HCT116 (cell line): ENCODE results near the gene HSD3B2. TPM values are rescaled to one million over a fixed set of nuclear protein-coding genes. Genes with fewer than 3 reads are reported as not detected.

Source experiments
- ATF3 ChIP-seq: IDR thresholded peaks from 2 replicates; pipeline ENCODE4 v1.6.1; 2012
- CEBPB ChIP-seq: IDR thresholded peaks from 2 replicates; pipeline ENCODE4 v1.6.1; 2012; ENCODE audit warnings: low read depth
- EGR1 ChIP-seq: IDR thresholded peaks from 2 replicates; pipeline ENCODE4 v1.6.1; 2012; ENCODE audit warnings: low read depth
- ELF1 ChIP-seq: IDR thresholded peaks from 2 replicates; pipeline ENCODE4 v1.6.1; 2012; ENCODE audit warnings: low read depth, borderline replicate concordance
- EZH2 ChIP-seq: fragments of 200-600 bp; sonication (generic); IDR thresholded peaks from 2 replicates; pipeline ENCODE4 v1.6.1; 2017; ENCODE audit warnings: antibody characterized with exemption, mixed run types
- EZH2phosphoT487 ChIP-seq: fragments of 200-600 bp; IDR thresholded peaks from 2 replicates; pipeline ENCODE4 v1.6.1; 2018; ENCODE audit warnings: antibody characterized with exemption, borderline replicate concordance
- FOSL1 ChIP-seq: IDR thresholded peaks from 2 replicates; pipeline ENCODE4 v1.6.1; 2012; ENCODE audit warnings: low read depth
- JUND ChIP-seq: IDR thresholded peaks from 2 replicates; pipeline ENCODE4 v1.6.1; 2012
- POLR2AphosphoS5 ChIP-seq: IDR thresholded peaks from 2 replicates; pipeline ENCODE4 v1.6.1; 2011; ENCODE audit warnings: mild to moderate bottlenecking, low read depth, low read length, moderate library complexity
- RAD21 ChIP-seq: IDR thresholded peaks from 2 replicates; pipeline ENCODE4 v1.6.1; 2012; ENCODE audit warnings: low read depth, mild to moderate bottlenecking
- SRF ChIP-seq: IDR thresholded peaks from 2 replicates; pipeline ENCODE4 v1.6.1; 2012; ENCODE audit warnings: low read depth
- TCF7L2 ChIP-seq: IDR thresholded peaks from 2 replicates; pipeline ENCODE4 v1.7.0; 2011; ENCODE audit warnings: borderline replicate concordance, inconsistent platforms; ENCODE audit not compliant: insufficient read depth, insufficient read length; ENCODE audit errors: extremely low read depth
- ZNF274 ChIP-seq: fragments of 200-500 bp; sonication (Bioruptor generic); IDR thresholded peaks from 2 replicates; pipeline ENCODE4 v1.6.1; 2014; ENCODE audit warnings: mild to moderate bottlenecking, low read depth, low read length, inconsistent platforms
- total RNA-seq: library from RNA; stranded (reverse); gene quantifications from one replicate; pipeline ENCODE4 v1.2.1, GENCODE V29; 2021; ENCODE audit not compliant: unreplicated experiment
- TF ChIP-seq, protein P1 (sequence below), 3 experiments: fragments of 200-600 bp in 1 of 3; sonication (generic) in 1 of 3; IDR thresholded peaks in 2 of 3; conservative IDR thresholded peaks in 1 of 3; 2 replicates each; pipeline ENCODE4 v1.5.1; 2012 to 2017; ENCODE audit warnings: low read depth in 2 of 3, low read length in 2 of 3, antibody characterized with exemption in 1 of 3, borderline replicate concordance in 1 of 3, control low read depth in 1 of 3, mild to moderate bottlenecking in 1 of 3, mixed read lengths in 1 of 3, mixed run types in 1 of 3, moderate library complexity in 1 of 3; ENCODE audit not compliant: insufficient read depth in 1 of 3
- TF ChIP-seq, protein P2 (sequence below): IDR thresholded peaks from 2 replicates; pipeline ENCODE4 v1.6.1; 2012

Gene HSD3B2
- total RNA-seq, 1 experiment from 2014 or later = 1.4 TPM

DNA sequence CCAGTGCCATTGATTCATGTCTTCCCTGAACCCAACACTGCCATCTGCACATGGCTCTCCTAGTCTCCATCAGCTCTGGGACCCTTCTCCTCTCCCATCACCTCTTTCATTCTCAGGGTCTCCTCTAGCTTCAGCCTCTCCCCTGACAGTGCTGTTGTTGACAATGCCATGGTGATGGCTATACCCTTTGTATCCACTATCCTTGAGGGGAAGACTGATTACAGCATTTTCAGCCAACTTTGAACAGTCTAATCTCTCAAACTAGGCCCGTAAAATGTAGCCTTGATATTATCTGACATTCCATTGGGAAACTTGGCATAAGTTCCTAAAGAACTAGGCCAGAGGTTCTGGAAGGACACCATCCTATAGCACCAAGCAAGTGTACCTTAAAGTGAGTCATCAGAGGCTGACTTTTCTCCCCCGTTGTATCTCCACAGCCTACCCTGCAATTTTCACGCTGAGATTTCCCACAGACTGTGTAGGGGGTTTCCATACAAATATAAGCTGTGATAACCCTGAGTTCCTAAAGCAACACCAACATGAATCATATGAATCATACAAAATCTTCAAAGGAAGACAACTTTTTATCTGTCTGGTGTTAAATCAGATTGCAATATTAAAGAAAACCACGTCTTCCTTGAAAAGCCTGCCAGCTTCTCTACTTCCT is 40.6 kb upstream of the HSD3B2 start (continued):
- TF ChIP-seq TCF7L2 = no peak
- no peak for TF ChIP-seq EZH2phosphoT487
- TF ChIP-seq POLR2AphosphoS5 = no peak
- TF ChIP-seq EGR1 = no peak
- TF ChIP-seq EZH2 = no peak
- TF ChIP-seq CEBPB = no peak
- TF ChIP-seq JUND = no peak
- no peak for TF ChIP-seq ELF1
- TF ChIP-seq, protein P1, sequence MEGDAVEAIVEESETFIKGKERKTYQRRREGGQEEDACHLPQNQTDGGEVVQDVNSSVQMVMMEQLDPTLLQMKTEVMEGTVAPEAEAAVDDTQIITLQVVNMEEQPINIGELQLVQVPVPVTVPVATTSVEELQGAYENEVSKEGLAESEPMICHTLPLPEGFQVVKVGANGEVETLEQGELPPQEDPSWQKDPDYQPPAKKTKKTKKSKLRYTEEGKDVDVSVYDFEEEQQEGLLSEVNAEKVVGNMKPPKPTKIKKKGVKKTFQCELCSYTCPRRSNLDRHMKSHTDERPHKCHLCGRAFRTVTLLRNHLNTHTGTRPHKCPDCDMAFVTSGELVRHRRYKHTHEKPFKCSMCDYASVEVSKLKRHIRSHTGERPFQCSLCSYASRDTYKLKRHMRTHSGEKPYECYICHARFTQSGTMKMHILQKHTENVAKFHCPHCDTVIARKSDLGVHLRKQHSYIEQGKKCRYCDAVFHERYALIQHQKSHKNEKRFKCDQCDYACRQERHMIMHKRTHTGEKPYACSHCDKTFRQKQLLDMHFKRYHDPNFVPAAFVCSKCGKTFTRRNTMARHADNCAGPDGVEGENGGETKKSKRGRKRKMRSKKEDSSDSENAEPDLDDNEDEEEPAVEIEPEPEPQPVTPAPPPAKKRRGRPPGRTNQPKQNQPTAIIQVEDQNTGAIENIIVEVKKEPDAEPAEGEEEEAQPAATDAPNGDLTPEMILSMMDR (IDR thresholded peaks at IDR 0.05 in 2 of 3, conservative IDR thresholded peaks at IDR 0.05 in 1 of 3; ENCODE audit: borderline replicate concordance in 1 of 3, insufficient read depth in 1 of 3, low read depth in 2 of 3, low read length in 2 of 3) = no peak
- no peak for TF ChIP-seq SRF
- TF ChIP-seq RAD21 = no peak
- TF ChIP-seq FOSL1 = no peak
- TF ChIP-seq, protein P2, sequence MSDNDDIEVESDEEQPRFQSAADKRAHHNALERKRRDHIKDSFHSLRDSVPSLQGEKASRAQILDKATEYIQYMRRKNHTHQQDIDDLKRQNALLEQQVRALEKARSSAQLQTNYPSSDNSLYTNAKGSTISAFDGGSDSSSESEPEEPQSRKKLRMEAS = no peak
- TF ChIP-seq ZNF274 = no peak
- TF ChIP-seq ATF3 = no peak
- TF ChIP-seq, all 23 proteins: peak for 0
